A549 (cell line): Measurements from ENCODE around the gene NLK. TPM values are rescaled to one million over a fixed set of nuclear protein-coding genes. Genes with fewer than 3 reads are reported as not detected.
"Not testable (repeated sequence)": the region's sequence is repeated elsewhere in the genome, so short reads cannot be mapped to it uniquely, and the experiment has no call there.

Experiments used
- ATAC-seq, 2 experiments: fragments of 200-7000 bp in 1 of 2; fragments of >200 bp in 1 of 2; cut with Nextera tagmentation in 1 of 2; cut with Tn5 transposase in 1 of 2; 3 replicates each; pipeline versions ENCODE4 v1.8.0 to v1.9.1; 2018 to 2020; ENCODE audit warnings: mild to moderate bottlenecking in 1 of 2, moderate library complexity in 1 of 2
- CTCF ChIA-PET: fragments of 300-600 bp; sonication (Branson Sonifier 250); formaldehyde crosslinking; extraction: SDS; loops from one replicate; lab custom pipeline; 2021; ENCODE audit warnings: antibody characterized with exemption, inconsistent platforms; lab: Yijun Ruan, JAX
- POLR2A ChIA-PET: fragments of 350-600 bp; formaldehyde crosslinking; extraction: SDS; loops from one replicate; lab custom pipeline; 2021; ENCODE audit warnings: antibody characterized with exemption, inconsistent platforms; lab: Yijun Ruan, JAX
- DNase-seq, 2 experiments: peaks; one replicate each; pipeline versions ENCODE4 v3.0.0 to v3.0.0-alpha.2; 2011 to 2016; ENCODE audit warnings: low read depth in 1 of 2, low spot score in 1 of 2
- FAIRE-seq: peaks from 2 replicates; lab custom pipeline; 2011; peaks lifted over from hg19 to GRCh38; lab: Jason Lieb, UNC
- H3K27ac ChIP-seq, 2 experiments: fragments of >200 bp; sonication (Bioruptor Twin); formaldehyde crosslinking; 3 replicates each; pipeline ENCODE4 v1.5.1; 2016 to 2017
- H3K4me1 ChIP-seq: fragments of >200 bp; sonication (Bioruptor Twin); formaldehyde crosslinking; 3 replicates; pipeline ENCODE4 v1.6.1; 2016
- H3K4me2 ChIP-seq: fragments of >200 bp; sonication (Bioruptor Twin); formaldehyde crosslinking; 3 replicates; pipeline ENCODE4 v1.6.1; 2016
- H3K4me3 ChIP-seq: fragments of >200 bp; sonication (Bioruptor Twin); formaldehyde crosslinking; 3 replicates; pipeline ENCODE4 v1.5.1; 2016
- H3K9me3 ChIP-seq: fragments of >200 bp; sonication (Bioruptor Twin); formaldehyde crosslinking; 3 replicates; pipeline ENCODE4 v1.6.1; 2016
- CBX8 ChIP-seq: fragments of 200-600 bp; sonication (generic); IDR thresholded peaks from 2 replicates; pipeline ENCODE4 v1.6.1; 2016
- CEBPB ChIP-seq, 2 experiments: fragments of >200 bp in 1 of 2; sonication (Bioruptor Twin) in 1 of 2; formaldehyde crosslinking in 1 of 2; IDR thresholded peaks; 2 replicates each; pipeline ENCODE4 v1.6.1; 2012 to 2016
- RARB ChIP-seq: fragments of 250-450 bp; sonication (Bioruptor Pico); IDR thresholded peaks from 2 replicates; pipeline ENCODE4 v1.8.0; 2021; ENCODE audit warnings: mild to moderate bottlenecking, moderate library complexity
- RFX5 ChIP-seq: fragments of 450-650 bp; IDR thresholded peaks from 2 replicates; pipeline ENCODE4 v1.7.1; 2014; ENCODE audit warnings: antibody characterized with exemption, mild to moderate bottlenecking, moderate library complexity
- TFCP2L1 ChIP-seq: fragments of 250-450 bp; sonication (Bioruptor Pico); IDR thresholded peaks from 2 replicates; pipeline ENCODE4 v1.5.0; 2021; ENCODE audit warnings: mild to moderate bottlenecking
- ZFP36 ChIP-seq: fragments of 450-650 bp; IDR thresholded peaks from 2 replicates; pipeline ENCODE4 v1.6.1; 2014; ENCODE audit warnings: borderline replicate concordance; ENCODE audit not compliant: partially characterized antibody
- WGBS: methylation state at CpG from one replicate; pipeline ENCODE4 v1.1.6; 2017; ENCODE audit errors: missing lambda C conversion rate; 5-methylcytosine and 5-hydroxymethylcytosine counted together
- polyA plus RNA-seq, 4 experiments: library from polyadenylated mRNA; depleted of rRNA in 3 of 4; stranded (reverse); fragments of >200 nt; fragmentation: RNase III in 1 of 4; extraction: RNeasy Plus Mini Kit Qiagen cat#74134 plus additional on column Dnase treatment in 1 of 4; gene quantifications; 2 replicates in 3 of 4; 3 replicates in 1 of 4; pipeline ENCODE4 v1.2.3, GENCODE V29; 2011 to 2017
- small RNA-seq, 6 experiments: library from RNA; depleted of rRNA; stranded (forward); fragments of <200 nt; gene quantifications; one replicate each; pipeline ENCODE3, GENCODE V24; 2012
- TF ChIP-seq, protein P1 (sequence below): fragments of 250-450 bp; sonication (Bioruptor Pico); IDR thresholded peaks from 2 replicates; pipeline ENCODE4 v1.5.0; 2020; ENCODE audit warnings: low read depth, mild to moderate bottlenecking, moderate library complexity
- TF ChIP-seq, protein P2 (sequence below): fragments of 250-450 bp; sonication (Bioruptor Pico); IDR thresholded peaks from 2 replicates; pipeline ENCODE4 v1.5.0; 2021; ENCODE audit warnings: mild to moderate bottlenecking, moderate library complexity, borderline replicate concordance
- TF ChIP-seq, protein P3 (sequence below): fragments of 450-650 bp; IDR thresholded peaks from 2 replicates; pipeline ENCODE4 v1.6.1; 2014; ENCODE audit warnings: antibody characterized with exemption

NLK gene
- polyA plus RNA-seq, 2 of the 4 experiments (the other 2 are of a cell fraction): 11.8 to 26.5 TPM

DNA sequence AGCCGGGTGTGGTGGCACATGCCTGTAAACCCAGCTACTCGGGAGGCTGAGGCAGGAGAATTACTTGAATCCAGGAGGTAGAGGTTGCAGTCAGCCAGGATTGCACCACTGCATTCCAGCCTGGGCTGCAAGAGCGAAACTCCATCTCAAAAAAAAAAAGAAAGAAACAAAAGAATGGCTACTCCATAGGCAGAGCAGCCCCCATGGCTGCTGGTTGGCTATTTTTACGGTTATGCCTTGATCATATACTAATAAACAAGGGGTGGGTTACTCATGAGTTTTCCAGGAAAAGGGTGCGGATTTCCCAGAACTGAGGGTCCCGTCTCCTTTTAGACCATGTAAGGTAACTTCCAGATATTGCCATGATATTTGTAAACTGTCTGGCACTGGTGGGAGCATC is 200.3 kb downstream of the NLK start (continued):
- TF ChIP-seq CBX8: no peak
- TF ChIP-seq, protein P1, sequence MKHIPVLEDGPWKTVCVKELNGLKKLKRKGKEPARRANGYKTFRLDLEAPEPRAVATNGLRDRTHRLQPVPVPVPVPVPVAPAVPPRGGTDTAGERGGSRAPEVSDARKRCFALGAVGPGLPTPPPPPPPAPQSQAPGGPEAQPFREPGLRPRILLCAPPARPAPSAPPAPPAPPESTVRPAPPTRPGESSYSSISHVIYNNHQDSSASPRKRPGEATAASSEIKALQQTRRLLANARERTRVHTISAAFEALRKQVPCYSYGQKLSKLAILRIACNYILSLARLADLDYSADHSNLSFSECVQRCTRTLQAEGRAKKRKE (CRISPR knock-in tag): no peak
- TF ChIP-seq, protein P2, sequence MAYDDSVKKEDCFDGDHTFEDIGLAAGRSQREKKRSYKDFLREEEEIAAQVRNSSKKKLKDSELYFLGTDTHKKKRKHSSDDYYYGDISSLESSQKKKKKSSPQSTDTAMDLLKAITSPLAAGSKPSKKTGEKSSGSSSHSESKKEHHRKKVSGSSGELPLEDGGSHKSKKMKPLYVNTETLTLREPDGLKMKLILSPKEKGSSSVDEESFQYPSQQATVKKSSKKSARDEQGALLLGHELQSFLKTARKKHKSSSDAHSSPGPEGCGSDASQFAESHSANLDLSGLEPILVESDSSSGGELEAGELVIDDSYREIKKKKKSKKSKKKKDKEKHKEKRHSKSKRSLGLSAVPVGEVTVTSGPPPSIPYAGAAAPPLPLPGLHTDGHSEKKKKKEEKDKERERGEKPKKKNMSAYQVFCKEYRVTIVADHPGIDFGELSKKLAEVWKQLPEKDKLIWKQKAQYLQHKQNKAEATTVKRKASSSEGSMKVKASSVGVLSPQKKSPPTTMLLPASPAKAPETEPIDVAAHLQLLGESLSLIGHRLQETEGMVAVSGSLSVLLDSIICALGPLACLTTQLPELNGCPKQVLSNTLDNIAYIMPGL (CRISPR knock-in tag): no peak

DNA sequence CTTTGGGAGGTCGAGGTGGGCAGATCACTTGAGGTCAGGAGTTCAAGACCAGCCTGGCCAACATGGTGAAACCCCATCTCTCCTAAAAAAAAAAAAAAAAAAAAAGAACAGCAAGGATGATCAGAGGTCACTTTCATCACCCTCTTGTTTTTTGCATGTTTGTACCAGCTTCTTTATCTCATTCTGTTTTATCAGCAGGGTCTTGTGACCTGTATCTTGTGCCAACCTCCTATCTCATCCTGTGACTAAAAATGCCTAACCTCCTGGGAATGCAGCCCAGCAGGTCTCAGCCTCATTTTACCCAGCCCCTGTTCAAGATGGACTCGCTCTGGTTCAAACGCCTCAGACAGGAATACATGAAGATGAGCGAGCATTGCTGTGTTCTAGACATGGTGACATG is 200.8 kb downstream of the NLK start:
- H3K4me1 ChIP-seq, FAIRE-seq, H3K4me3 ChIP-seq, H3K27ac ChIP-seq, ATAC-seq, H3K9me3 ChIP-seq, H3K4me2 ChIP-seq, POLR2A ChIA-PET, DNase-seq: not testable (repeated sequence)
- WGBS: 53% methylated on average over 4 of the region's 4 CpGs
- CTCF ChIA-PET: interaction anchor here (2.2 to 18.0 kb wide), 3 partner anchors 4 to 11 kb away, joined by 8 to 338 read pairs (median 338); no protein-coding TSS in a partner anchor

DNA sequence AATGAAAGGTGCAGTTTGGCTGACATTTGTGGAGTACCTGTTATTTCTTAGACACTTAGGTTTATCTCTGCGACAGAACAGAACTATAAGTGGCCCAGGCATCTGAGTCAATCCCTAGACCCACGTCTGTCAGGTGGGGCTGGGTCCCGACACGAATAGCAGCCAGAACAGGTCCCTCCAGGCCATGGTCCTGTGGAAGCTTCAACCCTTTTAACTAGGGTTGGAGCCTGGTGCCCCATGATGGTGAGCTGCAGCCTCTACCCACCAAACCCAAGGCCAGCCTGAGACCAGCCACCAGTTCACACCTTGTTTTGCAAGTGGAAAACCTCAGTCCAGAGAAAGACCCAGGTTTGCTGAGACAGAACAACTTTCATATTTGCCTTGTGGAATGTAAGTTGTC is 202.0 kb downstream of the NLK start:
- CTCF ChIA-PET: interaction anchor here (1.1 to 18.0 kb wide), 4 partner anchors 9 to 352 kb away, joined by 4 to 338 read pairs (median 6); partner anchors contain the start of gene TMEM97
- H3K4me3 ChIP-seq: no peak overlapping the region
- FAIRE-seq (no peak), DNase-seq (no peak), ATAC-seq (no peak)
- H3K4me1 ChIP-seq: no peaks in the 10 kb centered on the region
- H3K27ac ChIP-seq: no peak overlapping the region
- 72% methylated on average over 4 of the region's 4 CpGs for WGBS
- POLR2A ChIA-PET: no interaction called here
- TF ChIP-seq RFX5 (no peak), ZFP36 (no peak), RARB (no peak), TFCP2L1 (CRISPR knock-in tag) (no peak), CEBPB (IDR thresholded peaks at IDR 0.05) (no peak)
- TF ChIP-seq, protein P1 (CRISPR knock-in tag): no peak
- TF ChIP-seq, protein P3, sequence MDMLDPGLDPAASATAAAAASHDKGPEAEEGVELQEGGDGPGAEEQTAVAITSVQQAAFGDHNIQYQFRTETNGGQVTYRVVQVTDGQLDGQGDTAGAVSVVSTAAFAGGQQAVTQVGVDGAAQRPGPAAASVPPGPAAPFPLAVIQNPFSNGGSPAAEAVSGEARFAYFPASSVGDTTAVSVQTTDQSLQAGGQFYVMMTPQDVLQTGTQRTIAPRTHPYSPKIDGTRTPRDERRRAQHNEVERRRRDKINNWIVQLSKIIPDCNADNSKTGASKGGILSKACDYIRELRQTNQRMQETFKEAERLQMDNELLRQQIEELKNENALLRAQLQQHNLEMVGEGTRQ: no peak
- H3K4me2 ChIP-seq: no peak overlapping the region
- H3K9me3 ChIP-seq: no peaks in the 10 kb centered on the region

Small RNA genes within 50 kb of the gene (small RNA-seq; reads per million reads assigned to genes)
- 0 reads per million in 6 experiments for gene RF00006
- 0 to 0.04 (median 0) reads per million in 6 experiments for gene RF00156
- 0 reads per million in 6 experiments for gene RF00601
- 0 to 0.04 (median 0) reads per million in 6 experiments for gene RPS29P22

Other genes starting within 250 kb of the NLK start
- 0.08 and 0.09 TPM in 2 replicates for gene NOS2, start 242.1 kb upstream of the NLK start, polyA plus RNA-seq (2011; rRNA removed)
- gene NOS2, start 242.1 kb upstream of the NLK start, polyA plus RNA-seq (2017; fragmentation: RNase III; extraction: RNeasy Plus Mini Kit Qiagen cat#74134 plus additional on column Dnase treatment): 0.13 to 0.18 TPM (median 0.17 TPM) in 3 replicates
- 2.5 and 2.7 TPM in 2 replicates for gene LYRM9, start 149.3 kb upstream of the NLK start, polyA plus RNA-seq (2011; rRNA removed)
- 1.4 to 2.0 TPM (median 1.8 TPM) in 3 replicates for gene LYRM9, start 149.3 kb upstream of the NLK start, polyA plus RNA-seq (2017; fragmentation: RNase III; extraction: RNeasy Plus Mini Kit Qiagen cat#74134 plus additional on column Dnase treatment)